ENCODE data around the gene BPIFB1. TPM values are rescaled to one million over a fixed set of nuclear protein-coding genes. Genes with fewer than 3 reads are reported as not detected.

Gene BPIFB1
- total and polyA plus RNA-seq, 2 of the 13 experiments (the other 11 are each of a cell fraction or from before 2014, with no cell fraction given) = 0.82 to 4.4 TPM

DNA sequence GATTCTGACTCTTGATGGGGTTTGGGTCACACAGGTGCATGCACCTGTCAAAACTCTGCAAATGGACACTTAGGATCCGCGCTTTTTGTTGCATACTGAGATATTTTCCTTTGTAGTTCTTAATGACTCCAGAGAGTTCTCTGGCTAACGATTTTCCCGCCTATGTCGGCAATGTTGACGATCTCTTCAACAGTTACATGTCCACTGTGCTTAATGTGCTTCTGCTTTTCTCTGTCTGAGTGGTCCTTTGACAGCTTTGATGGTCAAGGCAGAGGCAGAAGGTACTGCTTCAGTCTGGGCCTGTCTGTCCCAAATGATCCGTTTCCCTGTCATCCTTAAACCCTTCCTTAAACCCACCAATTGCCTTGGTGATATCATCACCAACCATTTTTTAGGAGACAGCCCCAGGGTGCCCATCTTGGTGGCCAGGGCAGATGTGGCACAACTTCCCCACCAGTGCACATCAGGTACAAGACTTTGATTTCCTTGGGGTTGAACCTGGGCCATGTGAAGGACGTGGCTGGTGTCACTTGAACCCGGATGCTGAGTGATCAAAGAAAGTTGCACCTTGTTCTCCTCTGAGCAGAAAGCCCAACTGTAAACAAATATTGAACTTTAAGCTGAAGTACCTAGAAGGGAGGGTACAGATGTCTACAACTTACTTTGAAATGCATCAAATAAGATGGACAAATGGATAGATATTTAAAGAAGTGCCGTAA, 10.7 kb upstream of the BPIFB1 start (continued):
- TF ChIP-seq ZBTB7B (CRISPR knock-in tag; IDR thresholded peaks at IDR 0.05) (no peak), AGO1 (IDR thresholded peaks at IDR 0.05; ENCODE audit: low read depth, low read length, poor library complexity, severe bottlenecking) (no peak), YY1 (IDR thresholded peaks at IDR 0.05; ENCODE audit: insufficient read depth, insufficient replicate concordance, low read depth, low read length) (no peak), NFYC (CRISPR knock-in tag; IDR thresholded peaks at IDR 0.05) (no peak), POGZ (CRISPR knock-in tag; IDR thresholded peaks at IDR 0.05) (no peak), TOPORS (CRISPR knock-in tag; IDR thresholded peaks at IDR 0.05) (no peak), ZNF564 (CRISPR knock-in tag; IDR thresholded peaks at IDR 0.05) (no peak), KAT8 (CRISPR knock-in tag; IDR thresholded peaks at IDR 0.05) (no peak), FOXK1 (CRISPR knock-in tag; IDR thresholded peaks at IDR 0.05; ENCODE audit: borderline replicate concordance, low read depth) (no peak), EED (CRISPR knock-in tag; IDR thresholded peaks at IDR 0.05) (no peak), KDM3A (CRISPR knock-in tag; IDR thresholded peaks at IDR 0.05; ENCODE audit: low read depth) (no peak), ZSCAN29 (CRISPR knock-in tag; conservative IDR thresholded peaks at IDR 0.05) (0 out of 2 replicates have a peak, but pooled peaks have one; percentile 41), XRCC5 (optimal IDR thresholded peaks at IDR 0.05; ENCODE audit: low read length) (no peak), ZNF382 (CRISPR knock-in tag; IDR thresholded peaks at IDR 0.05; ENCODE audit: borderline replicate concordance) (no peak), SNAPC2 (CRISPR knock-in tag; IDR thresholded peaks at IDR 0.05) (no peak), FOXP1 (IDR thresholded peaks at IDR 0.05) (no peak), FOXP1 (CRISPR knock-in tag; IDR thresholded peaks at IDR 0.05) (peak; percentile 42; the same call in 1 of the 2 replicates), RFX5 (IDR thresholded peaks at IDR 0.05; ENCODE audit: low read depth, low read length) (no peak), ZC3H4 (CRISPR knock-in tag; IDR thresholded peaks at IDR 0.05; ENCODE audit: borderline replicate concordance) (no peak), YEATS4 (CRISPR knock-in tag; IDR thresholded peaks at IDR 0.05; ENCODE audit: borderline replicate concordance) (no peak), EZH2 (conservative IDR thresholded peaks at IDR 0.05; ENCODE audit: low read depth, low read length) (no peak), HOXA3 (CRISPR knock-in tag; IDR thresholded peaks at IDR 0.05) (peak; percentile 26; the same call in 1 of the 2 replicates), NFE2L2 (IDR thresholded peaks at IDR 0.05; ENCODE audit: low read length) (no peak)
- TF ChIP-seq, protein P1, sequence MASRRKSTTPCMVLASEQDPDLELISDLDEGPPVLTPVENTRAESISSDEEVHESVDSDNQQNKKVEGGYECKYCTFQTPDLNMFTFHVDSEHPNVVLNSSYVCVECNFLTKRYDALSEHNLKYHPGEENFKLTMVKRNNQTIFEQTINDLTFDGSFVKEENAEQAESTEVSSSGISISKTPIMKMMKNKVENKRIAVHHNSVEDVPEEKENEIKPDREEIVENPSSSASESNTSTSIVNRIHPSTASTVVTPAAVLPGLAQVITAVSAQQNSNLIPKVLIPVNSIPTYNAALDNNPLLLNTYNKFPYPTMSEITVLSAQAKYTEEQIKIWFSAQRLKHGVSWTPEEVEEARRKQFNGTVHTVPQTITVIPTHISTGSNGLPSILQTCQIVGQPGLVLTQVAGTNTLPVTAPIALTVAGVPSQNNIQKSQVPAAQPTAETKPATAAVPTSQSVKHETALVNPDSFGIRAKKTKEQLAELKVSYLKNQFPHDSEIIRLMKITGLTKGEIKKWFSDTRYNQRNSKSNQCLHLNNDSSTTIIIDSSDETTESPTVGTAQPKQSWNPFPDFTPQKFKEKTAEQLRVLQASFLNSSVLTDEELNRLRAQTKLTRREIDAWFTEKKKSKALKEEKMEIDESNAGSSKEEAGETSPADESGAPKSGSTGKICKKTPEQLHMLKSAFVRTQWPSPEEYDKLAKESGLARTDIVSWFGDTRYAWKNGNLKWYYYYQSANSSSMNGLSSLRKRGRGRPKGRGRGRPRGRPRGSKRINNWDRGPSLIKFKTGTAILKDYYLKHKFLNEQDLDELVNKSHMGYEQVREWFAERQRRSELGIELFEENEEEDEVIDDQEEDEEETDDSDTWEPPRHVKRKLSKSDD (CRISPR knock-in tag; IDR thresholded peaks at IDR 0.05; ENCODE audit: low read depth) = no peak
- TF ChIP-seq, protein P2, sequence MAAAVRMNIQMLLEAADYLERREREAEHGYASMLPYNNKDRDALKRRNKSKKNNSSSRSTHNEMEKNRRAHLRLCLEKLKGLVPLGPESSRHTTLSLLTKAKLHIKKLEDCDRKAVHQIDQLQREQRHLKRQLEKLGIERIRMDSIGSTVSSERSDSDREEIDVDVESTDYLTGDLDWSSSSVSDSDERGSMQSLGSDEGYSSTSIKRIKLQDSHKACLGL (CRISPR knock-in tag; IDR thresholded peaks at IDR 0.05) = no peak
- TF ChIP-seq, protein P3, sequence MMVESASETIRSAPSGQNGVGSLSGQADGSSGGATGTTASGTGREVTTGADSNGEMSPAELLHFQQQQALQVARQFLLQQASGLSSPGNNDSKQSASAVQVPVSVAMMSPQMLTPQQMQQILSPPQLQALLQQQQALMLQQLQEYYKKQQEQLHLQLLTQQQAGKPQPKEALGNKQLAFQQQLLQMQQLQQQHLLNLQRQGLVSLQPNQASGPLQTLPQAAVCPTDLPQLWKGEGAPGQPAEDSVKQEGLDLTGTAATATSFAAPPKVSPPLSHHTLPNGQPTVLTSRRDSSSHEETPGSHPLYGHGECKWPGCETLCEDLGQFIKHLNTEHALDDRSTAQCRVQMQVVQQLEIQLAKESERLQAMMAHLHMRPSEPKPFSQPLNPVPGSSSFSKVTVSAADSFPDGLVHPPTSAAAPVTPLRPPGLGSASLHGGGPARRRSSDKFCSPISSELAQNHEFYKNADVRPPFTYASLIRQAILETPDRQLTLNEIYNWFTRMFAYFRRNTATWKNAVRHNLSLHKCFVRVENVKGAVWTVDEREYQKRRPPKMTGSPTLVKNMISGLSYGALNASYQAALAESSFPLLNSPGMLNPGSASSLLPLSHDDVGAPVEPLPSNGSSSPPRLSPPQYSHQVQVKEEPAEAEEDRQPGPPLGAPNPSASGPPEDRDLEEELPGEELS (CRISPR knock-in tag; IDR thresholded peaks at IDR 0.05) = peak; percentile 72

Measured in HepG2 (cell line).